Mammary epithelial cell (primary cell): Measurements from ENCODE around the gene UGT8.

Source experiments
- EZH2 ChIP-seq: IDR thresholded peaks from 2 replicates; pipeline ENCODE4 v1.6.1; 2012; ENCODE audit warnings: low read length, inconsistent platforms, borderline replicate concordance
- TF ChIP-seq, protein P1 (sequence below), 2 donors: IDR thresholded peaks in 1 of 2; conservative IDR thresholded peaks in 1 of 2; 2 replicates each; pipeline ENCODE4 v1.5.1; 2011 to 2012; ENCODE audit warnings: inconsistent platforms in 2 of 2, low read length in 2 of 2, mild to moderate bottlenecking in 2 of 2, control low read depth in 1 of 2, low read depth in 1 of 2; ENCODE audit not compliant: insufficient read depth in 1 of 2; ENCODE audit errors: extremely low read depth in 1 of 2

DNA sequence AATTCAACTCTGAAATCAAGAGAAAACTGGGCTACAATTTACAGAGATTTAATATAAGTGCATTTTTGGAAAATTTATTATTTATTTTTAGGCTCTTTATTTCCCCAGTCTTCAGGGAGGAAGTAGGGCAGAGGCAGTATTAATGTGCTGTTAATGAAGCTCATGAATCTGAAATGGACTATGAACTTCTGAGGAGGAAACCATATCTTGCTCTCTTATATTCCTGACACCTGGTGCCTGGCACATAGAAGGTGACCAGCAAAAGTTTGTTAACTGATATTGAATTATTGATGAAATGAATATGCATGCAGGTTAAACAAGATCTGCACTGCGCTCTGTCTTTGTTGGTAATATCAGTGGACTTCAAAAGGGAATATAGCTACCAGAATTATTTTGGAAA lies 55.1 kb downstream of the UGT8 start:
- TF ChIP-seq, protein P1, sequence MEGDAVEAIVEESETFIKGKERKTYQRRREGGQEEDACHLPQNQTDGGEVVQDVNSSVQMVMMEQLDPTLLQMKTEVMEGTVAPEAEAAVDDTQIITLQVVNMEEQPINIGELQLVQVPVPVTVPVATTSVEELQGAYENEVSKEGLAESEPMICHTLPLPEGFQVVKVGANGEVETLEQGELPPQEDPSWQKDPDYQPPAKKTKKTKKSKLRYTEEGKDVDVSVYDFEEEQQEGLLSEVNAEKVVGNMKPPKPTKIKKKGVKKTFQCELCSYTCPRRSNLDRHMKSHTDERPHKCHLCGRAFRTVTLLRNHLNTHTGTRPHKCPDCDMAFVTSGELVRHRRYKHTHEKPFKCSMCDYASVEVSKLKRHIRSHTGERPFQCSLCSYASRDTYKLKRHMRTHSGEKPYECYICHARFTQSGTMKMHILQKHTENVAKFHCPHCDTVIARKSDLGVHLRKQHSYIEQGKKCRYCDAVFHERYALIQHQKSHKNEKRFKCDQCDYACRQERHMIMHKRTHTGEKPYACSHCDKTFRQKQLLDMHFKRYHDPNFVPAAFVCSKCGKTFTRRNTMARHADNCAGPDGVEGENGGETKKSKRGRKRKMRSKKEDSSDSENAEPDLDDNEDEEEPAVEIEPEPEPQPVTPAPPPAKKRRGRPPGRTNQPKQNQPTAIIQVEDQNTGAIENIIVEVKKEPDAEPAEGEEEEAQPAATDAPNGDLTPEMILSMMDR (conservative IDR thresholded peaks at IDR 0.05 in 1 of 2, IDR thresholded peaks at IDR 0.05 in 1 of 2; ENCODE audit: extremely low read depth in 1 of 2, insufficient read depth in 1 of 2, low read depth in 1 of 2, low read length in 2 of 2): no peak
- TF ChIP-seq EZH2: no peak
